Trophoblast cell (in vitro differentiated cells and primary cell): ENCODE results near the gene COQ9.
"Not testable (repeated sequence)": the region's sequence is repeated elsewhere in the genome, so short reads cannot be mapped to it uniquely, and the experiment has no call there.

Source experiments
- DNase-seq, 2 donors: peaks; one replicate each; pipeline ENCODE4 v3.0.0-alpha.2; 2016
- H2AFZ ChIP-seq: 2 replicates; pipeline ENCODE4 v1.6.1; 2013; ENCODE audit warnings: low read length, moderate library complexity, mild to moderate bottlenecking; ENCODE audit not compliant: insufficient read depth, poor library complexity
- H2AK5ac ChIP-seq: 2 replicates; pipeline ENCODE4 v1.6.1; 2013; ENCODE audit warnings: mild to moderate bottlenecking, low read length
- H2BK120ac ChIP-seq: 2 replicates; pipeline ENCODE4 v1.6.1; 2013; ENCODE audit warnings: low read length, mild to moderate bottlenecking, moderate library complexity; ENCODE audit not compliant: insufficient read depth, poor library complexity
- H2BK12ac ChIP-seq: 2 replicates; pipeline ENCODE4 v1.6.1; 2013; ENCODE audit warnings: mild to moderate bottlenecking, low read length, moderate library complexity
- H2BK5ac ChIP-seq: 2 replicates; pipeline ENCODE4 v1.6.1; 2013; ENCODE audit warnings: low read length, low read depth, moderate library complexity, mild to moderate bottlenecking; ENCODE audit not compliant: poor library complexity
- H3K14ac ChIP-seq: 2 replicates; pipeline ENCODE4 v1.6.1; 2013; ENCODE audit warnings: mild to moderate bottlenecking, low read length
- H3K18ac ChIP-seq: 2 replicates; pipeline ENCODE4 v1.6.1; 2013; ENCODE audit warnings: mild to moderate bottlenecking, low read length
- H3K23ac ChIP-seq: 2 replicates; pipeline ENCODE4 v1.6.1; 2013; ENCODE audit warnings: low read length
- H3K27ac ChIP-seq: 2 replicates; pipeline ENCODE4 v1.5.1; 2013; ENCODE audit warnings: low read depth, mild to moderate bottlenecking, inconsistent platforms, low read length, moderate library complexity
- H3K27me3 ChIP-seq: 2 replicates; pipeline ENCODE4 v1.6.1; 2013; ENCODE audit warnings: inconsistent platforms, mild to moderate bottlenecking, low read length, moderate library complexity; ENCODE audit not compliant: insufficient read depth
- H3K36me3 ChIP-seq, 2 experiments: 1 replicate in 1 of 2; 2 replicates in 1 of 2; pipeline ENCODE4 v1.6.1; 2013; ENCODE audit warnings: low read length in 2 of 2, mild to moderate bottlenecking in 2 of 2, moderate library complexity in 1 of 2; ENCODE audit not compliant: insufficient read depth in 2 of 2, control insufficient read depth in 1 of 2
- H3K4ac ChIP-seq: 2 replicates; pipeline ENCODE4 v1.6.1; 2013; ENCODE audit warnings: low read depth, mild to moderate bottlenecking, low read length, moderate library complexity
- H3K4me1 ChIP-seq, 2 experiments: 1 replicate in 1 of 2; 2 replicates in 1 of 2; pipeline ENCODE4 v1.6.1; 2013; ENCODE audit warnings: low read length in 2 of 2, mild to moderate bottlenecking in 2 of 2, moderate library complexity in 1 of 2; ENCODE audit not compliant: insufficient read depth in 2 of 2, control insufficient read depth in 1 of 2
- H3K4me2 ChIP-seq: 2 replicates; pipeline ENCODE4 v1.6.1; 2013; ENCODE audit warnings: inconsistent platforms, mild to moderate bottlenecking, low read length, moderate library complexity
- H3K4me3 ChIP-seq: 2 replicates; pipeline ENCODE4 v1.5.1; 2013; ENCODE audit warnings: mild to moderate bottlenecking, low read depth, low read length, inconsistent platforms
- H3K79me1 ChIP-seq: one replicate; pipeline ENCODE4 v1.6.1; 2013; ENCODE audit warnings: low read length
- H3K79me2 ChIP-seq: 2 replicates; pipeline ENCODE4 v1.6.1; 2013; ENCODE audit warnings: low read length, mild to moderate bottlenecking; ENCODE audit not compliant: control insufficient read depth, insufficient read depth, poor library complexity
- H3K9ac ChIP-seq: 2 replicates; pipeline ENCODE4 v1.6.1; 2013; ENCODE audit warnings: mild to moderate bottlenecking, low read length
- H3K9me3 ChIP-seq: 2 replicates; pipeline ENCODE4 v1.6.1; 2013; ENCODE audit warnings: low read depth, mild to moderate bottlenecking, control low read depth, inconsistent platforms, low read length; ENCODE audit not compliant: insufficient read depth
- H4K12ac ChIP-seq: 2 replicates; pipeline ENCODE4 v1.6.1; 2013; ENCODE audit warnings: low read depth, mild to moderate bottlenecking, low read length, moderate library complexity
- H4K8ac ChIP-seq: 2 replicates; pipeline ENCODE4 v1.6.1; 2013; ENCODE audit warnings: low read depth, mild to moderate bottlenecking, low read length, moderate library complexity
- H4K91ac ChIP-seq: one replicate; pipeline ENCODE4 v1.6.1; 2013; ENCODE audit warnings: low read depth, mild to moderate bottlenecking, low read length, moderate library complexity
- WGBS: extraction: QIAGEN DNeasy Blood & Tissue Kit; methylation state at CpG from one replicate; pipeline ENCODE4 v1.1.7; 2013; ENCODE audit warnings: missing lambda C conversion rate; ENCODE audit not compliant: insufficient read length, insufficient coverage; ENCODE audit errors: extremely low coverage; 5-methylcytosine and 5-hydroxymethylcytosine counted together

COQ9 gene

GRCh38 chr16:57497121-57497520, 49.8 kb downstream of the COQ9 start:
- no peaks in the 10 kb centered on the region for H3K27me3 ChIP-seq
- no peak overlapping the region for H3K23ac ChIP-seq
- DNase-seq: no peak
- peak overlapping the region; percentile 62 for H3K14ac ChIP-seq
- H3K18ac ChIP-seq: no peak overlapping the region
- H2AFZ ChIP-seq: no peak overlapping the region
- H3K9me3 ChIP-seq: no peaks in the 10 kb centered on the region
- peak overlapping the region; percentile 30 for H4K91ac ChIP-seq
- no CpG with 5 or more reads among the region's 13 CpGs for WGBS
- H3K27ac ChIP-seq: no peak overlapping the region
- no peak overlapping the region for H3K9ac ChIP-seq
- H2AK5ac ChIP-seq: peak overlapping the region; percentile 38
- no peak overlapping the region for H3K4me3 ChIP-seq
- peaks cover 5% of the 10 kb centered on the region for H3K79me2 ChIP-seq
- no peak overlapping the region for H3K4ac ChIP-seq
- H2BK120ac ChIP-seq: peak overlapping the region; percentile 57
- no peak overlapping the region for H2BK5ac ChIP-seq
- H2BK12ac ChIP-seq: peak overlapping the region; percentile 37
- no peaks in the 10 kb centered on the region for H3K36me3 ChIP-seq
- peaks cover 17 to 19% of the 10 kb centered on the region in 2 experiments for H3K4me1 ChIP-seq
- H4K12ac ChIP-seq: no peak overlapping the region
- no peak overlapping the region for H4K8ac ChIP-seq
- H3K79me1 ChIP-seq: peaks cover 30% of the 10 kb centered on the region
- H3K4me2 ChIP-seq: no peak overlapping the region

- H3K4me2 ChIP-seq: no peak overlapping the region
- no peak overlapping the region for H4K12ac ChIP-seq
- H3K79me1 ChIP-seq: peaks cover 33% of the 10 kb centered on the region
- H2AFZ ChIP-seq: no peak overlapping the region
- H3K27me3 ChIP-seq: no peaks in the 10 kb centered on the region
- H3K18ac ChIP-seq: peak overlapping the region; percentile 68
- peaks cover 5% of the 10 kb centered on the region for H3K79me2 ChIP-seq
- peak overlapping the region; percentile 96 for H2BK12ac ChIP-seq
- peak overlapping the region; percentile 49 for H2BK120ac ChIP-seq
- no peaks in the 10 kb centered on the region for H3K9me3 ChIP-seq
- H3K27ac ChIP-seq: no peak overlapping the region
- peak overlapping the region; percentile 64 for H3K14ac ChIP-seq
- DNase-seq: no peak
- no peak overlapping the region for H3K4me3 ChIP-seq
- H3K23ac ChIP-seq: no peak overlapping the region
- no peak overlapping the region for H4K8ac ChIP-seq
- no peak overlapping the region for H3K9ac ChIP-seq
- H2AK5ac ChIP-seq: no peak overlapping the region
- H2BK5ac ChIP-seq: peak overlapping the region; percentile 47
- no CpG with 5 or more reads among the region's 4 CpGs for WGBS
- no peaks in the 10 kb centered on the region for H3K36me3 ChIP-seq
- no peak overlapping the region for H3K4ac ChIP-seq
- peaks cover 19 to 21% of the 10 kb centered on the region in 2 experiments for H3K4me1 ChIP-seq
- peak overlapping the region; percentile 65 for H4K91ac ChIP-seq
Observed at GRCh38 chr16:57498031-57498430, 50.8 kb downstream of the COQ9 start.

GRCh38 chr16:57499941-57500340, 52.7 kb downstream of the COQ9 start:
- no CpG with 5 or more reads among the region's 11 CpGs for WGBS

GRCh38 chr16:57500578-57501111, 53.4 kb downstream of the COQ9 start:
- Histone ChIP-seq H4K12ac (peak overlapping the region; percentile 3), H3K4me2 (peak overlapping the region; percentile 24), H3K23ac (no peak overlapping the region)

More at GRCh38 chr16:57499941-57500340, 52.7 kb downstream of the COQ9 start:
- Histone ChIP-seq H3K14ac (peak overlapping the region; percentile 81), H2BK120ac (peak overlapping the region; percentile 93), H3K4me1 (peaks cover 23 to 26% of the 10 kb centered on the region in 2 experiments), H3K79me1 (peaks cover 46% of the 10 kb centered on the region), H3K4ac (peak overlapping the region; percentile 43), H2BK5ac (peak overlapping the region; percentile 95), H2AK5ac (peak overlapping the region; percentile 80), H3K27ac (peak overlapping the region; percentile 79), H4K8ac (peak overlapping the region; percentile 26), H3K18ac (peak overlapping the region; percentile 83), H4K91ac (peak overlapping the region; percentile 98), H2BK12ac (peak overlapping the region; percentile 80)
- not testable (repeated sequence) for H3K9ac ChIP-seq, H3K36me3 ChIP-seq, H4K12ac ChIP-seq, H3K79me2 ChIP-seq, H2AFZ ChIP-seq, H3K27me3 ChIP-seq, H3K9me3 ChIP-seq, H3K4me3 ChIP-seq, H3K23ac ChIP-seq, H3K4me2 ChIP-seq
- DNase-seq: peak in 1 of 2 donors; percentile 36

More at GRCh38 chr16:57500578-57501111, 53.4 kb downstream of the COQ9 start:
- peak overlapping the region; percentile 65 for H3K14ac ChIP-seq
- H3K4me1 ChIP-seq: peaks cover 23 to 26% of the 10 kb centered on the region in 2 experiments
- peak overlapping the region; percentile 3 for H2AFZ ChIP-seq
- peak overlapping the region; percentile 40 for H4K8ac ChIP-seq
- peak overlapping the region; percentile 62 for H2AK5ac ChIP-seq
- peak overlapping the region; percentile 35 for H3K4ac ChIP-seq
- H3K36me3 ChIP-seq: no peaks in the 10 kb centered on the region
- H3K27me3 ChIP-seq: no peaks in the 10 kb centered on the region
- no peaks in the 10 kb centered on the region for H3K9me3 ChIP-seq
- peaks cover 49% of the 10 kb centered on the region for H3K79me1 ChIP-seq
- H4K91ac ChIP-seq: peak overlapping the region; percentile 95
- H3K4me3 ChIP-seq: no peak overlapping the region
- no CpG with 5 or more reads among the region's 9 CpGs for WGBS
- H3K27ac ChIP-seq: peak overlapping the region; percentile 89
- DNase-seq: no peak
- peak overlapping the region; percentile 44 for H2BK120ac ChIP-seq
- peak overlapping the region; percentile 83 for H2BK5ac ChIP-seq
- peak overlapping the region; percentile 27 for H3K18ac ChIP-seq
- H3K79me2 ChIP-seq: peaks cover 5% of the 10 kb centered on the region
- peak overlapping the region; percentile 64 for H2BK12ac ChIP-seq
- no peak overlapping the region for H3K9ac ChIP-seq
